ENCODE data around the gene ACTMAP.

The ACTMAP gene

DNA sequence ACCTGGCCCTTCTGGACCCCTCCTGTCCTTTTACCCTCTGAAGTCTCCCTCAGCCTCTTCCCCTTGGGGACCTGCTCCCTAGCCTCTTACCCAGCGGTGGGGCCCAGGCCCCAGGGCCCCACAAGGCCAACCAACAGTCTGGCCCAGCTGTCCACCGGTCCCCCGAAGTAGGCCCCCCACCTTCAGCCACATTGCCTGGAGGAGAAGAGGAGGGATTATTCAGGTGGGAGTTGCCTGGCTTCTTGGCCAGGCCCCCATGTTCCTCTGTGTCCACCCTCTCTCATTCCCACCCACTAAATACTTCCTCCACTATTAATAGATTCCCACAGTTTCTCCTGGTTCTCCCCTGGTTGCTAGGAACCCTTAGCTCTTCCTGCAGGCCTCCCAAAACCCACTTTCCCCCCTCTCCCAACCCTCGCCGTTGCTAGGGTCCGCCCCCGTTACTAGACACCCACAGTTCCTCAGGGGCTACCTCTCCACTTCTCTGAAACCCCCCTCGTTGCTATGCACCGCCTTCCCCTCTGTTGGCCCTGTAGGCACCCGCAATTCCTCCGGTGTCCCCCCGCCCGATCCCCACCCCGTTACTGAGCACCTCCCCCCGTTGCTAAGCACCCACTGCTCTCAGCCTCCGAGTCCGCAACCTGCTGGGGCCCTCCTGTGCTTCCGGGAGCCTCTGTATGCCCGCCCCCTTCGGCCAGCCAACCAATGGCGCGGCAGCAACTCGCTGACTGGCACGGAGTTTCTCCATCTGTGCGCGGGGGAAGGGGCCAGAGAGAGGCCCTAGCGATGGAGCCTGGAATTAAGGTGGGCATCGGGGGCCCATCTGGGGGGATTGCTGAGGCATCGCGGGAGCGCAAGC lies 35.6 kb downstream of the ACTMAP start:
- peak; percentile 46 for DNase-seq (ENCODE audit: low read depth)
- peak overlapping the region; percentile 92 for H3K4me3 ChIP-seq (ENCODE audit: low read depth, low read length)

GRCh38 chr19:40713939-40714338 lies 36.3 kb downstream of the ACTMAP start:
- no peak for DNase-seq (ENCODE audit: low read depth)
- H3K4me3 ChIP-seq (ENCODE audit: low read depth, low read length): no peak overlapping the region
- TF ChIP-seq CTCF (IDR thresholded peaks at IDR 0.05; ENCODE audit: control insufficient read depth, extremely low read depth, insufficient read depth): no peak

More for the DNA sequence above, 35.6 kb downstream of the ACTMAP start:
- no peak for TF ChIP-seq CTCF (IDR thresholded peaks at IDR 0.05; ENCODE audit: control insufficient read depth, extremely low read depth, insufficient read depth)

DNA sequence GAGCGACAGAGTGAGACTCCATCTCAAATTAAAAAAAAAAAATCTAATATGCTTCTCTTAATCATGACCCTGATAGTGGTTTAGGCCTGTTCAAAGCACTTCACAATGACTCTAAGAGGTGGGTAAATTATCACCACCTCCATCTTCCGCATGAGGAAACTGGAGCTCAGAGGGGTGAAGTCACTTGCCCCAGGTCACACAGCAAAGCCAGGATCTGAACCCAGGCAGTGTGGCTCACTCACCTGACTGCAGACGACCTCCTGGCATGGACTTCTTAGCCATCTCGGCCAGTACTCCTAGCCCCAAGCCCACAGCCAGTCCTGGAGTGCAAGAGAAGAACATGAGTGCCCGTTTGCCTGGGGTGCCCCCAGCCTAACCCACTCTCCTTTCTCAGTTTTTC lies 40.5 kb downstream of the ACTMAP start:
- no peak for TF ChIP-seq CTCF (IDR thresholded peaks at IDR 0.05; ENCODE audit: control insufficient read depth, extremely low read depth, insufficient read depth)
- DNase-seq (ENCODE audit: low read depth): no peak
- no peak overlapping the region for H3K4me3 ChIP-seq (ENCODE audit: low read depth, low read length)

DNA sequence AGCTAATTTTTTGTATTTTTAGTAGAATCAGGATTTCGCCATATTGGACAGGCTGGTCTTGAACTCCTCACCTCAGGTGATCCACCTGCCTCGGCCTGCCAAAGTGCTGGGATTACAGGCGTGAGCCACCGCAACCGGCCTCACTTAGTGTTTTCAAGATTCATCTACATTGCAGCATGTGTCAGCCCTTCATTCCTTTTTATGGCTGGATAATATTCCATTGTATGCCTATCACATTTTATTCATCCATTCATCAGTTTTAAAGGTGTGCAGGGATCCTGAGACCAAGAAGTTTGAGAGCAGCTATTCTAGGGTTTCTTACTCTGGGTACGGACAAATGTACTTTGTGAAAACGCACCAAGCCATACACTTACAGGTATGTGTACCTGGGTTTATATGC lies 42.7 kb downstream of the ACTMAP start:
- H3K4me3 ChIP-seq (ENCODE audit: low read depth, low read length): no peak overlapping the region
- DNase-seq (ENCODE audit: low read depth): no peak
- no peak for TF ChIP-seq CTCF (IDR thresholded peaks at IDR 0.05; ENCODE audit: control insufficient read depth, extremely low read depth, insufficient read depth)

GRCh38 chr19:40705950-40706619 lies 44.2 kb downstream of the ACTMAP start:
- TF ChIP-seq CTCF (IDR thresholded peaks at IDR 0.05; ENCODE audit: control insufficient read depth, extremely low read depth, insufficient read depth): no peak
- no peak overlapping the region for H3K4me3 ChIP-seq (ENCODE audit: low read depth, low read length)
- DNase-seq (ENCODE audit: low read depth): no peak

GRCh38 chr19:40705362-40705651 lies 45.0 kb downstream of the ACTMAP start:
- H3K4me3 ChIP-seq (ENCODE audit: low read depth, low read length): no peak overlapping the region
- TF ChIP-seq CTCF (IDR thresholded peaks at IDR 0.05; ENCODE audit: control insufficient read depth, extremely low read depth, insufficient read depth): no peak
- DNase-seq (ENCODE audit: low read depth): no peak

All from LNCaP clone FGC (cell line).